T-helper 1 cell (primary cell): ENCODE results near the gene RRBP1.

Source experiments
- DNase-seq, 5 donors: peaks; one replicate each; pipeline ENCODE4 v3.0.0-alpha.2; 2012 to 2020

RRBP1 gene

GRCh38 chr20:17647391-17648314, 34.4 kb downstream of the RRBP1 start:
- DNase-seq = no peak

- DNase-seq = no peak
Observed at GRCh38 chr20:17646961-17647301, 35.1 kb downstream of the RRBP1 start.

DNA sequence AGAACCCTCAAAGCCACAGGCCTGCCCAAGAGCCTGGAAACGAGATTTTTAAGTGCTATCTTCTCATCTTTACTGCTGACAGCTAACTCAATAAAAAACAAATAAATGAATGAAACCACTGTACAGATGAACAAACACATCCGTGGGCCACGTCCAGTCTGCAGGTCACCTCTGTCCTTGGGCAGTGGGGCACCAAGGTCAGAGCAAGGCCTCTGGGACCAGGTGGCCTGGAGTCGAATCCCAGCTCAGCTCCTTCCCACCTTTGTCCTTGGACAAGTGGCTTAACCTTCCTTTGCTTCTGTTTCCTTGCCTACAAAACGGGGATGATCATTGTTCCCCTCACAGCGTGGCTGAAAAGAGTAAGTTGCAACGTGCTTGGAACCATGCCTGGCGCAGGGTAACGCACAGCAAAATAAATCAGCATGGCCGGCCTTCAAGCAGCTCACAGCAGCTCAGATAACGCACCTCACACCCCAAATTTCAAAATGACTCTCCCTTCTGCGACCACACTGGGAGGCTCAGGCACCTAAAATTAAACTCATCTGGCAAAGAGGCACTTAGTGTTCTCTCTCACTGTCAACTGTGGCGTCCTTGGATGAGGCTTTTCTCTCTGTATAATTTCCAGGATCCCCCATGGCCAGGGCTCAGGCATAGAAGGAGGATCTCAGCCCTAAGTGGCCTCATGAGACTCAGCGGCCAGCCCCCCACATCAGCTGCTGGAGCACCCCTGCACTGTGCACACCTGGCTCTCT, 35.7 kb downstream of the RRBP1 start:
- DNase-seq = no peak

DNA sequence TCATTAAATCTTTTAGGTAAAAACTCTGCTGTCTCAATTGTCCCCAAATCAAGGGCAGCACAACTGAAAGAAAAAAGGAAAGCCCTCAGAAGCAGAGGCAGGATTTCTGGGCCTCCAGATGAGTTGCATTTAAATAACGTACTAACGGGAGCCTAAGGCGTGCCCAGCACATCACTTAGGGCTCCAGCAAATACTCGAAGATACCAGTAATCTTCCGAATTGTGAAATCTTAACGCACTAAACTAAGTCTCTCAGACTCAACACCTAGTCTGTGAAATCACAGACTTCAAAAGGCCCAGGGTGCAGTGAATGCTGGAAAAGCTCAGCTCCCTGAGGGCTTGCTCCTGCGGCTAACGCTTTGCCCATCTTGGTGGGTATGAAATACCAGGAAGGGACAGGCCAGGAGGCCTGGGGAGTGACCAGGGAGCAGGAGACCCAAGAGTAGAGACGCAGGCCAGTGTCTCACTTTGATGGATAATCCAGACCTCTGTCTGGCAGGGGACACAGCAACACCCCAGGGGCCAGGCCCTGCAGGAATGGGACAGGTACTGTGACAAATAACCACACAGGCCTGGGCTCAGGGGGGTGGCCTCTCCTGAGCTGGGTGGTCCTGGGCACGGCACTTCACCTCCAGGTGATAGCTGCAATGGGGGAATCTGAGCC, 36.4 kb downstream of the RRBP1 start:
- no peak for DNase-seq

DNA sequence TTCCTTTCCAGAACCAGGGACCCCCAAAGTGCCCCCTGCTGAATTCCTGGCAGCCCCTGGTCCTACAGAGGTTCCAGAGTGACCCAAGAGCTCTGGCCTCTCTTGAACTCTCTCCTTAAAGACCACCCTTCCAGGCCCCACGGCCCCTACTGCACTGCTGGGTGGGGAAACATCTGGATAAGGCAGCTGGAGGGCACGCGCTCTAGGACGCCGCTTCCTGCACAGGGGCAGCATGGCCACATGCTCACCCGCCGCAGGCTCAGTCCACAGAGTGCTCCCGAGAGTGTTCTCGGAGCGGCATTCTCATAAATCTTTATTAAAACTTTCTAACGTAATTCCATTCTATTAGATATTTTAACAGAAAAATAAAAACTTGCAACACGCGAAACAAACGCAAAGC, 37.0 kb downstream of the RRBP1 start:
- no peak for DNase-seq

- DNase-seq = no peak
Observed at GRCh38 chr20:17644451-17644850, 37.6 kb downstream of the RRBP1 start.

DNA sequence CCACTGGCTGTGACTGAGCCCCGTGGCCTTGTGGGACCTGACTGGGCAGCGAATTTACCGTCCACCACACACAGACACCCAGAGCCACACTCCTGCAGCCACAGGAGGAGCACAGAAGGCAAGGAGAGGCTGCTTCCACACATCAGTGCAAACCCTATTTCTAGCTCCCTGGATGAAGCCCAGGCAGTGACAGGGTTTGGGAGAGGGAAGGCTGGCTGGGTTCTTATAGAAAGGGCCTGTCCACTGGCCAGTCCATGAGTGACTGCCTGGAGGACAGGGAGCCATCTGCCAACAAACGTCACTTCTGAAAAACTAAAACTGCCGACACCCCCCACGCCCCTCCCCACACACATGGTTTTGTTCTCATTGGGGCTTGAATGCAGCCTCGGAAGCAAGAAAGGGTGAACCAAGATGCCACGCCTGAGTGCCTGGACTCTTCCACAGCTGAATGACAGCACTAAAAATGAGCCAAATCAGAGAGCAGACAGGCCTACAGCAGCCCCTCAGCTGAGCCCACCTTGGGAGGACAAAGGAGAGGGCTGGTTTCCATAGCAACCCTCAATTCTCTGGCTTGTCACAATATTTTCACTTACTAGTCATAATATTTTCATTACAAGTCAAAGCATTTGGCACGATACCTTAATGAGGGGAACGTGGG, 38.4 kb downstream of the RRBP1 start:
- DNase-seq = no peak

DNA sequence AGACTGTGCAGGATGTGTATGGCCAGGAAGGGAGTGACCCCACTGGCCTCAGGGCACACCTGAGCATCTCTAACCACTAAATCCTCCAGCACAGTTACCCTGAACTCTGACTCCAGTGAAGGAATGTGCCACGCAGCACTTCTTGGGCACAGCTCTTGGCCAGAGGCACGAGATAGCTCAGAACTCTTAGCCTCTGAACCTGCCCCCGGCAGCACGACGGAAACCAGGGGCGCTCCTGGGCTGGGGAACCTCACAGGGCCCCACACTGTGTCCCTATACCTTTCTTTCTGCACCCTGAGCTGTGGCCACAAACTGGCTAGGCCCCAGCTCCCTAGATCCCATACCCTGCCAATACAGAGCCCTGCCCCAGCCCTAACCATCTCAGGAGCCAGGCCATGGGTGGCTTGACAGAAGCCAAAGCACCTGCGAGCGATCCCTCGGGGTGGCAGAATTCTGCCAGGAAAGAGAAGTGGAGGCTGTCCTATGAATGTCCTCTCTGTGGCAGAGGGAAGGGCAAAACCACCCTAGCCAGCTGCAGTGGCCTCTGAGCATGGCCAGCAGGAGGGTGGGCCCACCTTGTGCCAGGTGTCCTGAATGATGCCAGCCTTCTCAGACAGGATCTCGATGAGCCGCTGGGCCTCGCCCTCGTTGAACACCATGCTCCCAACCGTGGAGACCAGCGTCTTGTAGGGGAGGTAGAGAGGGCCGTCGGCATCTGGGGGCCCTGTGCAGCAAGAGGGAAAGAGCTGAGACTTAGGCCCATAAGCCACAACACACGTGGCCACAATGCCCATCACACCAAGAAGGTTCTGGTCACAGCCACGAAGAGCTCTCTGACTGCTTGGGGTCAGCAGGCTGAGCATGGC, 39.4 kb downstream of the RRBP1 start:
- DNase-seq = no peak

DNA sequence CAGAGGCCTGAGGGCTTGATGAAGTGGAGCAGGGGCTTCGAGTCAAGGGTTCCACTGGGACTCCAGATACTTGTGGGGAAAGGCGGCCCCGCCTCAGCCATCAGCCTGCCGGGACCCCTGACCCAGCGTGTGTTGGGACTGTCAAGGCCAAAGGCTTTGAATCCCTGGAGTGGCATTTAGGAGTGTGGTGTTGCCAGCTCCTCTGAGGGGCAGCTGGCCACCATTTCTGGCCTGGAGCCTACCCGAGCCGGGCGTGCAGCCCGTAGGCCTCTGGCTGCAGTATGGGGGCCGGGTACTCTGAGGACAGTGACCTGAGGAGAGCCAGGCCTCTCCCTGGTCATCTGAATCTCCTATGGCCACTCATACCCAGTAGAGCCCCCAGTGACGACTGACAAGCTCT, 40.0 kb downstream of the RRBP1 start:
- DNase-seq = no peak

DNA sequence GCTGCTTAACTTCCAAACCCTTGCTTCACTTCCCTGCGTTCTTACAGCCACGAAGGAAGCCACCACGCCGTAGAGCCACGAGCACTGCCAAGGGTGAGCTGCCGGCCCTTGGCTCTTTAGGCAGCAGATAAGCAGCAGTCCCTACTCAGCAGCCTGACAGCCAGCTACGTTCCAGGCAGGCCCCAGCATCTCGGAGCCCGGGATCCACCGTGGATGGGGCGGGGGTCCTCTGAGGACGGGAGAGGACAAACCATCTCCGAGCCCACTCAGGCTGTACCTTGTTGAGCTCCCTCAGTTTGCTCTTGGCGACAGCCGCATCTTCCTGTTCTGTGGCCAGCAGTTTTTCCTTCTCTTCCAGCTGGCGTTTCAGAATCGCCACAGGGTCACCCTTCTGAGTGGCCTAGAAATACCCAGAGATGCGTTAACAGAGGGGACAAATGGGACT, 40.5 kb downstream of the RRBP1 start:
- no peak for DNase-seq

- no peak for DNase-seq
Observed at GRCh38 chr20:17640875-17641378, 41.1 kb downstream of the RRBP1 start.

DNA sequence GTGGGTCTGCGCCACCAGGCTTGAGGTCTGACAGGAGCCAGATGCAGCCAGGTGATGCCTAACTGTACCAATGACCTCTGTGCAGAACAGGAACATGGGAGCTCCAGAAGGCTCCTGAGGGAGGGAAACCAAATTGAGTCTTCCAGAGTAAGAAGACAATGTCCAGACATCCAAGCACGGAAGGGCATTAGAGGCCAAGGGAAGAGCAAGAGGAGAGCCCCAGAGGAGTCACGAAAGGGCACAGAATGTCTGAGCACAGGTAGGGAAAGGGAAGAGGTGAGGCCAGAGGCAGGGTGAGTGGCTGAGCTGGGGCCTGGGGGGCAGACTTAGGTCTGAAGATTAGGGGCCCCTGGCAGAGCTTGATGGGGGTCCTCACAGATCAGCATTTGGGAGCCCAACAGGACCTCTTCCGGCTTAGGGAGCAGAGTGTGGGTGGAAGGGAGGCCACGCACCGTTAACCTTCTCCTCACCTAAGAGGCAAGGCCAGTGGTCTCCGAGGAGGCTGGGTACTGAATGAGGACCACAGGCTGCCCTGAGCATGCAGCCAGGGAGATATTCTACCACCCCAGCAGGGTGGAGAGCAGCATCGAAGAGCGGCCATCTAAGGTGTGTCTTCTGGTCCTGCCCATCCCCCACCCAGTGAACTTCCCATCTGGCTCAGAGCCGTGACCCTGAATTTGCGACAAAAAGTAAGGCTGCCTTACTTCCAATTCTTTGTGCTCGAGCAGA, 41.7 kb downstream of the RRBP1 start:
- DNase-seq = no peak

DNA sequence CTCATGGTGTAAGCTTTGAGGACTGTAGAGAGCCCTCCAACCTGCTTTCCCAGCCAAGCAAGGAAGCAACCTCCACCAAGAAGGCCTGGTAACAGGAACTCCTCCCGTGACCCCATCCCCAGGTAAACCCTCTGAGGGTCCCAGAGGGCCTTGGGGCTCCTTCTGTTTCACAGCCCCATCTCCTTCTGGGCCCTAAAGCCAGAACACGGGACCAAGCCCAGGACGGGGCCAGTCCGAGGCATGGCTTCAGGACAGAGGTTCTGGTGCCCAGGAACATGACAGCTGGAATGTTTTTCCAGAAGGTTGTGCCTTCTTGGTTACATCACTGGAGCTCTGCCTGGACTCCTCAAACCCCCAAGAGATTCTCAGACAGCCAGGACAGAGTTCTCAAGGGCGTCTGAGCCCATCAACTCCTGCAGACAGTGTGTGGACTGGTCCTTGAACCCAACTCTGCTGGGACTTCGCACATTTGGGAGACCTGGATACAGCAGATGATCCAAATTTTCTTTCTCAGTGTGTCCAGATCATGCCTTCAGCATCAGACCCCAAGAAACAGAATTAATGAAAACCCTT, 43.1 kb downstream of the RRBP1 start:
- no peak for DNase-seq

- no peak for DNase-seq
Observed at GRCh38 chr20:17637985-17638640, 43.9 kb downstream of the RRBP1 start.

GRCh38 chr20:17637413-17637780, 44.6 kb downstream of the RRBP1 start:
- DNase-seq = no peak

GRCh38 chr20:17636523-17637412, 45.3 kb downstream of the RRBP1 start:
- no peak for DNase-seq

GRCh38 chr20:17635332-17636244, 46.5 kb downstream of the RRBP1 start:
- no peak for DNase-seq
